Caki2 (cell line): ENCODE data around the gene NECTIN4. TPM values are rescaled to one million over a fixed set of nuclear protein-coding genes. Genes with fewer than 3 reads are reported as not detected.

ENCODE experiments used
- total RNA-seq: library from RNA; depleted of rRNA; stranded (reverse); fragments of >200 nt; shearing (Covaris generic); gene quantifications from 2 replicates; pipeline ENCODE4 v1.2.3, GENCODE V29; 2014; ENCODE audit warnings: low replicate concordance; rRNA removed

NECTIN4 gene
- total RNA-seq, 1 experiment from 2014 or later, result 0.88 TPM

Other genes with a start within 250 kb of the NECTIN4 start
- gene CD244, start 226.7 kb downstream of the NECTIN4 start, total RNA-seq, result not detected in 2 replicates
- not detected in 2 replicates for gene ITLN1, start 204.4 kb downstream of the NECTIN4 start, total RNA-seq
- not detected in 2 replicates for gene ITLN2, start 134.7 kb downstream of the NECTIN4 start, total RNA-seq
- 17.4 and 41.5 TPM in 2 replicates for gene F11R, start 68.4 kb downstream of the NECTIN4 start, total RNA-seq
- 53.5 and 67.6 TPM in 2 replicates for gene TSTD1, start 50.6 kb downstream of the NECTIN4 start, total RNA-seq
- 55.3 and 65.1 TPM in 2 replicates for gene USF1, start 43.6 kb downstream of the NECTIN4 start, total RNA-seq
- gene ARHGAP30, start 19.7 kb downstream of the NECTIN4 start, total RNA-seq, result not detected in 2 replicates
- gene KLHDC9, start 8.8 kb upstream of the NECTIN4 start, total RNA-seq, result 3.7 and 23.8 TPM in 2 replicates
- 23.4 and 34.3 TPM in 2 replicates for gene PFDN2, start 28.5 kb upstream of the NECTIN4 start, total RNA-seq
- gene NIT1, start 28.5 kb upstream of the NECTIN4 start, total RNA-seq, result 32.0 and 38.2 TPM in 2 replicates
- 17.4 and 39.5 TPM in 2 replicates for gene DEDD, start 43.1 kb upstream of the NECTIN4 start, total RNA-seq
- 189 and 204 TPM in 2 replicates for gene UFC1, start 64.4 kb upstream of the NECTIN4 start, total RNA-seq
- gene USP21, start 69.9 kb upstream of the NECTIN4 start, total RNA-seq, result 3.3 and 7.0 TPM in 2 replicates
- 35.7 and 37.8 TPM in 2 replicates for gene PPOX, start 76.9 kb upstream of the NECTIN4 start, total RNA-seq
- gene B4GALT3, start 87.9 kb upstream of the NECTIN4 start, total RNA-seq, result 24.0 and 29.0 TPM in 2 replicates
- gene ADAMTS4, start 109.5 kb upstream of the NECTIN4 start, total RNA-seq, result not detected in 2 replicates
- 108 and 118 TPM in 2 replicates for gene NDUFS2, start 112.8 kb upstream of the NECTIN4 start, total RNA-seq
- not detected in 2 replicates for gene FCER1G, start 125.7 kb upstream of the NECTIN4 start, total RNA-seq
- gene APOA2, start 134.1 kb upstream of the NECTIN4 start, total RNA-seq, result not detected in 2 replicates
- 7.2 and 9.2 TPM in 2 replicates for gene TOMM40L, start 136.5 kb upstream of the NECTIN4 start, total RNA-seq
- not detected in 2 replicates for gene NR1I3, start 148.6 kb upstream of the NECTIN4 start, total RNA-seq
- not detected in 2 replicates for gene PCP4L1, start 169.2 kb upstream of the NECTIN4 start, total RNA-seq
- 0.74 TPM in 1 of 2 replicates, not detected in the other for gene MPZ, start 220.4 kb upstream of the NECTIN4 start, total RNA-seq
- 342 and 387 TPM in 2 replicates for gene SDHC, start 224.8 kb upstream of the NECTIN4 start, total RNA-seq